HG02870 (cell line): ENCODE results near the gene MAP3K20.
A peak's percentile ranks its signal among the peaks of the same experiment; 100 is the strongest.
"Not testable (repeated sequence)": the region's sequence is repeated elsewhere in the genome, so short reads cannot be mapped to it uniquely, and the experiment has no call there.

Source experiments
- ATAC-seq: cut with Tn5 transposase; IDR thresholded peaks from one replicate; pipeline ENCODE4 v1.9.1; 2021; ENCODE audit warnings: mild to moderate bottlenecking, moderate library complexity; ENCODE audit not compliant: unreplicated experiment

Gene MAP3K20

DNA sequence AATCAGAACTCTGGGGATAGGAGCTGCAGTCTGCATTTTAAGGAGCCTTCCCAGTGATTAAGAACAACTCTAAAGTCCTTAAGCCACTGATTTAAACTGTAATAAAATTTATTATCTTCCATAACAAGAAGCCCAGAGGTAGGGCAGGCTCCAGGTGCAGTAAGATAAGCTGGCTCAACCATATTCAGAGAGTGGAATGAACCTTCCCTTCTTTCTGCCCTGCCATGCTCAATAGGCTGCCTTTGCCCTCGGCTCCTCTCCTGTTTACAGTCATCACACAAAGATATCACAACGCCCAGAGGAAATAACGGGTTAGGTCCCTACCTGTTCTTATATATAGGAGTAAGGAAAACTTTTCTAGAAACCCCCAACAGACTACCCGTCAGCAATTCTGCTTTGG is 188.5 kb downstream of the MAP3K20 start:
- ATAC-seq: no peak

GRCh38 chr2:173264603-173265366 is 189.1 kb downstream of the MAP3K20 start:
- peak; percentile 89 for ATAC-seq

GRCh38 chr2:173271135-173271534 is 195.5 kb downstream of the MAP3K20 start:
- no peak for ATAC-seq

GRCh38 chr2:173271825-173272224 is 196.2 kb downstream of the MAP3K20 start:
- ATAC-seq: no peak

GRCh38 chr2:173272849-173273248 is 197.2 kb downstream of the MAP3K20 start:
- no peak for ATAC-seq

DNA sequence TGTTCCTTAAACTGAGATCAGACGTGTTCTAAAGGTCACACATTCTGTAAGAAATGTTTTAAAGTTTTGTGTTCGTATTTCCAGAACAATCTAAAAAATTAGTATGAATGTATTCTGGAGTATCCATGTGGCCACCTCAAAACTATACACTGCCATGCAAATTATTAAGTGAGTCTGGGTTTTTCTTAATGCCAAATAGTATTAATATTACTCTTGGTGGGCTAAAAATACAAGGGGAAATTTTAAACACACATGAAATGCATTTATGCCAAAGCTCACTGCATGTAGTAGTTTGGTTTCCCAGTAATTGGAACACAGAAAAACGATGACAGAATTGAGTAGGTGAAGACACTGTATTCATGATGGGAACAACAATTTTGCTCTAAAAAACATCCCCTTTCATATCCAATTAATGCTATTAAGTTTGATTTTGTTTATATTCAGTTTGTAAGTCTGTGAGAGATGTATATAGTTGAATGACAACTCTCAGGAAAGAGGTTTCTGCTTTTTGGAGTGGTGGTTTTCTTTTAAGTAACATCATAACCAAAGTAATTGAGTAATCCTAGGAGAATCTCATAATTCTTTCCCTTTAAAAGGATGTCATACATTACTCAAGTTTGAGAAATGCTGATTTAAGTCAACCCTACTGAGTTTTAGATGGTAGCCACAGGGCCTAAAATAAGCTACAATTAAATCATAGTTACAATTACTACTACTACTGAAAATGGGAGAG is 203.3 kb downstream of the MAP3K20 start:
- ATAC-seq: no peak

GRCh38 chr2:173279527-173279868 is 203.9 kb downstream of the MAP3K20 start:
- no peak for ATAC-seq

DNA sequence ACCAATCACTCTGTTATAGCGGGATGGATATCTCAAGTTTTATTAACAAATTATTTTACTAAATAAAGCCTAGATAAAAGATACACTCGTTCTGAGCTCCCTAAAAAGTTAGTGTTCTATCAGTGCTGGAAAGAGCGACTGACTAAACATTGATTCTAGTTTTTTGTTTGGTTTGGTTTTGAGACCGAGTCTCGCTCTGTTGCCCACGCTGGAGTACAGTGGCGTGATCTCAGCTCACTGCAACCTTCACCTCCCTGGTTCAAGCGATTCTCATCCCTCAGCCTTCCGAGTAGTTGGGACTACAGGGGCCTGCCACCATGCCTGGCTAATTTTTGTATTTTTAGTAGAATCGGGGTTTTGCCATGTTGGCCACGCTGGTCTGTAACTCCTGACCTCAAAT is 205.2 kb downstream of the MAP3K20 start:
- no peak for ATAC-seq

- not testable (repeated sequence) for ATAC-seq
These were observed 206.3 kb downstream of the MAP3K20 start for GRCh38 chr2:173281898-173282297.

- no peak for ATAC-seq
These were observed 207.3 kb downstream of the MAP3K20 start for GRCh38 chr2:173282795-173283545.

- ATAC-seq: peak; percentile 85
These were observed 210.6 kb downstream of the MAP3K20 start for GRCh38 chr2:173286153-173286809.

- ATAC-seq: no peak
These were observed 211.9 kb downstream of the MAP3K20 start for GRCh38 chr2:173287594-173287993.

DNA sequence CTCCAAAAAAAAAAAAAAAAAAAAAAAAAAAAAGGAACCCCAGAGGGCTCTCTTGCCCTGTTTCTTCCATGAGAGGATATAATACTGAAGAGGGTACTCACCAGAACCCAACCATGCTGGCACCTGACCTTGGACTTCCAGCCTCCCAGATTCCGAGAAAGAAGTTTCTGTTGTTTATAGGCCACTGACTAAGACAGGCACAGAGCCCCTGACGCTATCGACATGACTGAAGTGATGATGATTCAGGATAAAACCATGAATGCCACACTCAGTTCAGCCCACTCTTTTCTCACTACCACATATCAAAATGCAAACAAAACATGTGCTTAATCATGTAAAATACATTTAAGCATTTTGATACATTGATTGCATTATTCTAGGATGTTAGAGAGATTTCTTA is 212.9 kb downstream of the MAP3K20 start:
- no peak for ATAC-seq

DNA sequence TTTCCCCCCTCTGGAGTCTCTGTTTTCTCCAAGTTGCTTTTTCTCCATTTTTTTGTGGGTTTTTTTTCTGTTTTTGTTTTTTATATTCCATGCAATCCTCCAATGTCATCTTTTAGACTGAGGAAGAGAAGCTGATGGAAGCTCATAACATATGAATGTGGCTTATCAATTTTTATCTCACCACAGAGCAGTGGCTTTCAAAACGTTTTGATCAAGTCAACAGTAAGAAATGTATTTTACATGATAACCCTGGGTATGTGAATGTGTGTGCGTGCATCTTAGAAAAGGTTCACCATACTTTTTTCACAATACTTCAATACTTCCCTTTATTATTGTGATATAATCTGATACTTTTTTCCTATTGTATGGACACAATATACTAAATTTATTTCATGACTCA is 214.4 kb downstream of the MAP3K20 start:
- no peak for ATAC-seq

GRCh38 chr2:173290518-173290917 is 214.9 kb downstream of the MAP3K20 start:
- ATAC-seq: no peak

DNA sequence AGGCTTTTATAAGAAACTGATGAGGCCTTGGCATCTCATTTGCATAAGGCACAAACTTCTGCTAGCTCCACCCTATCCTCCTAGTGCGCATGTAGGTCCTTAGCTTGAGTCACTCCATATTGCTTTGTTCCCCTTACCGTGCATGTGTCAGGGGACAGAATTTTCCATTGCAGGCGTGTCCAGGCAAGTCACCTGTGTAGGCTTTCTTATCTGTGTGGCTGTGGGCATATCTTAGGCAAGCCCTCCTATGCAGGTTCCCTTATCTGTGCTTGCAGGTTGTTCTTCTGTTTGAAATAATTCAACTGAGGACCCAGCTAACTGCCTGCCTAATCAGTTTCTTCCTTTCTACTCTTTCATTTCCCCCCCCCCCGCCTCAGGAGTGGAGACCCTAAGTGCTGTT is 215.8 kb downstream of the MAP3K20 start:
- no peak for ATAC-seq

- no peak for ATAC-seq
These were observed 220.6 kb downstream of the MAP3K20 start for GRCh38 chr2:173296235-173296634.

DNA sequence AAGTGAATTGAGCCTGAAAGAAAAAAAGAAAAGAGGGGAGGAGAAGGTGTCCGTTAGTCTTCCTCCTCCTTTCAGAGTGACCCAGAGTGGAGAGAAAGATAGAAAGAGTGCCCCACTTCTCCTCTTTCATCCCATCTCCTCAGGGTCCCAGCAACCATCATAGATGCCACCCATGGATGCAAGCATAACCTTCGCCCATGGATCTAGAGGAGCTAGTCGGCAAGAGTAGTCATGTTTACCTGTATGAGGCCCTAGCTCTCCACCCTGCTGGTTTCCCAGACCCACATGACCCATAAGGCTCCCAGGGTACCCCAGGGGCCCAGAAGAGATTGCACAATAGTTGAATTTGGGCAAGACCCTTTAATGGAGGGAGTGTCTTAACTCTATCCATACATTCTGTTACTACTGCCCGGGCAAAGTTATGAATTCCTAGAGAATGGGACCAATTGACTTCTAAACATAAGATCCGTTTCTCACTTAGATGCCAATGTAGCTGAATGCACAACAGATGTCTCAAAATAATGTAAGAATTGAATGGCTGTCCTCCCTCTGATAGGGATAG is 223.0 kb downstream of the MAP3K20 start:
- ATAC-seq: no peak

- no peak for ATAC-seq
These were observed 224.1 kb downstream of the MAP3K20 start for GRCh38 chr2:173299764-173300163.

DNA sequence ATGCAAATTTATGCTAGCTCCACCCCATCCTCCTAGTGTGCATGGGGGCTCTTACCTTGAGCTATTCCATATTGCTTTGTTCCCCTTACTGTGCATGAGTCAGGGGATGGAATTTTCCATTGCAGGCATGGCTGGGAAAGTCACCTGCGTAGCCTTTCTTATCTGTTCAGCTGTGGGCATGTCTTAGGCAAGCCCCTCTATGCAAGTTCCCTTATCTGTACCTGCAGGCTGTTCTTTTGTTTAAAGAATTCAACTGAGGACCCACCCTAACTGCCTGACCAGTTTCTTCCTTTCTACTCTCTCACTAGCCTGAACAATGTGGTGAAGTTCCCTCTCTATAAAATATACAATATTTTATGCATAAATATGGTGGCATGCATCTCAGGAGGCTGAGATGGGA is 224.8 kb downstream of the MAP3K20 start:
- ATAC-seq: no peak

DNA sequence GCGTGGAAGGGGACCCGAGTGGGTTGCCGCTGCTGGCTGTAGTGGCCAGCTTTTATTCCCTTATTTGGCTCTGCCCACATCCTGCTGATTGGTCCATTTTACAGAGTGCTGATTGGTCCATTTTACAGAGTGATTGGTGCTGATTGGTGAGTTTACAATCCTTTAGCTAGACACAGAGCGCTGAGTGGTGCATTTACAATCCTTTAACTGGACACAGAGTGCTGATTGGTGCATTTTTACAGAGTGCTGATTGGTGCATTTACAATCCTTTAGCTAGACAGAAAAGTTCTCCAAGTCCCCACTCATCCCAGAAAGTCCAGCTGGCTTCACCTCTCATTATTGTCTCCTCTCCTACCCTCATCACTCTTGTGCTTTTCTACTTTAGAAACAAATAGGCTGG is 225.9 kb downstream of the MAP3K20 start:
- not testable (repeated sequence) for ATAC-seq
